Myocyte (in vitro differentiated cells): Measurements from ENCODE around the gene CCDC28A. TPM values are rescaled to one million over a fixed set of nuclear protein-coding genes. Genes with fewer than 3 reads are reported as not detected.
"Not testable (repeated sequence)": the region's sequence is repeated elsewhere in the genome, so short reads cannot be mapped to it uniquely, and the experiment has no call there.

Experiments
- DNase-seq: peaks from one replicate; pipeline ENCODE4 v3.0.0-alpha.2; 2012; ENCODE audit warnings: low read depth
- polyA plus RNA-seq: library from polyadenylated mRNA; unstranded; fragments of >200 nt; gene quantifications from one replicate; pipeline ENCODE4 v1.2.1, GENCODE V29; 2012; ENCODE audit warnings: missing spikeins
- total RNA-seq: library from RNA; depleted of rRNA; stranded (reverse); fragments of >200 nt; gene quantifications from 2 replicates; pipeline ENCODE4 v1.2.3, GENCODE V29; 2014

CCDC28A gene
- total RNA-seq, result 4.4 and 6.7 TPM in 2 replicates
- 10.0 TPM for polyA plus RNA-seq

- DNase-seq, result peak; percentile 97
Observed at GRCh38 chr6:138773177-138774091, at the start of gene CCDC28A. TSS of gene CCDC28A (plus strand) at chr6:138773769. CDS start at chr6:138776121, 2,352 bp downstream.

- peak; percentile 36 for DNase-seq
Observed at GRCh38 chr6:138724015-138724414, 49.6 kb upstream of the CCDC28A start.

GRCh38 chr6:138726066-138726756, 47.4 kb upstream of the CCDC28A start:
- DNase-seq, result no peak

GRCh38 chr6:138726757-138727097, 46.8 kb upstream of the CCDC28A start:
- no peak for DNase-seq

GRCh38 chr6:138727182-138727581, 46.4 kb upstream of the CCDC28A start:
- DNase-seq, result no peak

GRCh38 chr6:138728662-138729061, 44.9 kb upstream of the CCDC28A start:
- peak; percentile 5 for DNase-seq

GRCh38 chr6:138730037-138730436, 43.5 kb upstream of the CCDC28A start:
- DNase-seq, result not testable (repeated sequence)

GRCh38 chr6:138734585-138734984, 39.0 kb upstream of the CCDC28A start:
- DNase-seq, result no peak

GRCh38 chr6:138736640-138737039, 36.9 kb upstream of the CCDC28A start:
- DNase-seq, result no peak

GRCh38 chr6:138752017-138752416, 21.6 kb upstream of the CCDC28A start:
- no peak for DNase-seq

GRCh38 chr6:138757136-138757535, 16.4 kb upstream of the CCDC28A start:
- DNase-seq, result no peak

GRCh38 chr6:138765896-138766655, 7.5 kb upstream of the CCDC28A start:
- DNase-seq, result peak; percentile 56

- DNase-seq, result no peak
Observed at GRCh38 chr6:138769102-138769676, 4.4 kb upstream of the CCDC28A start.

- DNase-seq, result no peak
Observed at GRCh38 chr6:138772596-138773176, 883 bp upstream of the CCDC28A start.

- peak; percentile 43 for DNase-seq
Observed at GRCh38 chr6:138774370-138774769, 801 bp downstream of the CCDC28A start.

GRCh38 chr6:138776659-138777058, 3.1 kb downstream of the CCDC28A start:
- DNase-seq, result no peak

- DNase-seq, result no peak
Observed at GRCh38 chr6:138778331-138778730, 4.8 kb downstream of the CCDC28A start.

GRCh38 chr6:138782243-138782642, 8.7 kb downstream of the CCDC28A start:
- DNase-seq, result no peak

- DNase-seq, result no peak
Observed at GRCh38 chr6:138785079-138785478, 11.5 kb downstream of the CCDC28A start.

GRCh38 chr6:138785980-138786379, 12.4 kb downstream of the CCDC28A start:
- DNase-seq, result no peak

GRCh38 chr6:138787138-138787537, 13.6 kb downstream of the CCDC28A start:
- DNase-seq, result no peak
